ENCODE results near the gene AGAP5. TPM values are rescaled to one million over a fixed set of nuclear protein-coding genes. Genes with fewer than 3 reads are reported as not detected.

AGAP5 gene
- total and polyA plus RNA-seq, 9 of the 15 experiments (the other 6 are each of a cell fraction or from before 2014, with no cell fraction given) = 0.32 to 7.5 (median 5.3) TPM

- TF ChIP-seq, protein P1, sequence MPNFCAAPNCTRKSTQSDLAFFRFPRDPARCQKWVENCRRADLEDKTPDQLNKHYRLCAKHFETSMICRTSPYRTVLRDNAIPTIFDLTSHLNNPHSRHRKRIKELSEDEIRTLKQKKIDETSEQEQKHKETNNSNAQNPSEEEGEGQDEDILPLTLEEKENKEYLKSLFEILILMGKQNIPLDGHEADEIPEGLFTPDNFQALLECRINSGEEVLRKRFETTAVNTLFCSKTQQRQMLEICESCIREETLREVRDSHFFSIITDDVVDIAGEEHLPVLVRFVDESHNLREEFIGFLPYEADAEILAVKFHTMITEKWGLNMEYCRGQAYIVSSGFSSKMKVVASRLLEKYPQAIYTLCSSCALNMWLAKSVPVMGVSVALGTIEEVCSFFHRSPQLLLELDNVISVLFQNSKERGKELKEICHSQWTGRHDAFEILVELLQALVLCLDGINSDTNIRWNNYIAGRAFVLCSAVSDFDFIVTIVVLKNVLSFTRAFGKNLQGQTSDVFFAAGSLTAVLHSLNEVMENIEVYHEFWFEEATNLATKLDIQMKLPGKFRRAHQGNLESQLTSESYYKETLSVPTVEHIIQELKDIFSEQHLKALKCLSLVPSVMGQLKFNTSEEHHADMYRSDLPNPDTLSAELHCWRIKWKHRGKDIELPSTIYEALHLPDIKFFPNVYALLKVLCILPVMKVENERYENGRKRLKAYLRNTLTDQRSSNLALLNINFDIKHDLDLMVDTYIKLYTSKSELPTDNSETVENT (CRISPR knock-in tag; IDR thresholded peaks at IDR 0.05) = no peak
- TF ChIP-seq, protein P2, sequence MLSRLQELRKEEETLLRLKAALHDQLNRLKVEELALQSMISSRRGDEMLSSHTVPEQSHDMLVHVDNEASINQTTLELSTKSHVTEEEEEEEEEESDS (CRISPR knock-in tag; IDR thresholded peaks at IDR 0.05) = peak; percentile 71
- TF ChIP-seq NFIX (CRISPR knock-in tag; IDR thresholded peaks at IDR 0.05; ENCODE audit: low read depth) = peak; percentile 67
- TF ChIP-seq ZNF696 (CRISPR knock-in tag; conservative IDR thresholded peaks at IDR 0.05) = peak; percentile 87
- no peak for TF ChIP-seq SREBF1 (IDR thresholded peaks at IDR 0.05; ENCODE audit: borderline replicate concordance, low read depth, low read length)
- TF ChIP-seq HNRNPLL (IDR thresholded peaks at IDR 0.05; ENCODE audit: low read depth, low read length, poor library complexity, severe bottlenecking) = no peak
- peak; percentile 97 for TF ChIP-seq TSHZ1 (CRISPR knock-in tag; IDR thresholded peaks at IDR 0.05)
- peak; percentile 77 for TF ChIP-seq GMEB1 (CRISPR knock-in tag; IDR thresholded peaks at IDR 0.05)
- TF ChIP-seq ZFPM2 (CRISPR knock-in tag; IDR thresholded peaks at IDR 0.05) = no peak
- no peak for TF ChIP-seq NCOA2 (IDR thresholded peaks at IDR 0.05; ENCODE audit: partially characterized antibody in 2 of 2)
- no peak for TF ChIP-seq E2F5 (CRISPR knock-in tag; IDR thresholded peaks at IDR 0.05)
- no peak for TF ChIP-seq HDAC3 (IDR thresholded peaks at IDR 0.05; ENCODE audit: borderline replicate concordance, partially characterized antibody)
- TF ChIP-seq CREB3L1 (IDR thresholded peaks at IDR 0.05; ENCODE audit: borderline replicate concordance, low read depth) = no peak
- peak; percentile 96 for TF ChIP-seq TCF15 (CRISPR knock-in tag; IDR thresholded peaks at IDR 0.05)
- peak; percentile 86 for TF ChIP-seq DIDO1 (tag; IDR thresholded peaks at IDR 0.05; ENCODE audit: low read depth)
Observed at GRCh38 chr10:73743327-73743904, 45.5 kb upstream of the AGAP5 start (continued).
